Keratinocyte (primary cell): ENCODE measurements around the gene IFIT3.

Experiments
- CTCF ChIP-seq, 3 experiments: IDR thresholded peaks in 1 of 3; conservative IDR thresholded peaks in 1 of 3; optimal IDR thresholded peaks in 1 of 3; 2 replicates in 2 of 3; 3 replicates in 1 of 3; pipeline versions ENCODE3 to v1.5.1; 2011; ENCODE audit warnings: low read length in 3 of 3, mild to moderate bottlenecking in 3 of 3, moderate library complexity in 2 of 3, control low read depth in 1 of 3, inconsistent platforms in 1 of 3; ENCODE audit not compliant: insufficient read depth in 2 of 3; ENCODE audit errors: extremely low read depth in 1 of 3
- EZH2 ChIP-seq: IDR thresholded peaks from one replicate; pipeline ENCODE4 v1.6.1; 2012; ENCODE audit warnings: inconsistent platforms, mild to moderate bottlenecking, low read length, moderate library complexity

GRCh38 chr10:89371987-89372386, 44.2 kb downstream of the IFIT3 start:
- TF ChIP-seq CTCF (optimal IDR thresholded peaks at IDR 0.05 in 1 of 3, IDR thresholded peaks at IDR 0.05 in 1 of 3, conservative IDR thresholded peaks at IDR 0.05 in 1 of 3; ENCODE audit: extremely low read depth in 1 of 3, insufficient read depth in 2 of 3, low read length in 3 of 3) (no peak), EZH2 (no peak)
